K562 (cell line): ENCODE data around the gene AMBRA1. TPM values are rescaled to one million over a fixed set of nuclear protein-coding genes. Genes with fewer than 3 reads are reported as not detected.

Experiments used
- HMGN3 ChIP-seq: IDR thresholded peaks from 2 replicates; pipeline ENCODE4 v1.6.1; 2011; ENCODE audit warnings: borderline replicate concordance, low read depth, mild to moderate bottlenecking, mixed read lengths, low read length; ENCODE audit not compliant: insufficient read length; ENCODE audit errors: extremely low read depth
- NCOR1 ChIP-seq: fragments of 450-650 bp; IDR thresholded peaks from 2 replicates; pipeline ENCODE4 v1.6.1; 2016; ENCODE audit warnings: mild to moderate bottlenecking, moderate library complexity
- NR2C1 ChIP-seq, 2 experiments: fragments of 450-650 bp; IDR thresholded peaks; 2 replicates each; pipeline ENCODE4 v1.6.1; 2017; ENCODE audit warnings: mild to moderate bottlenecking in 2 of 2, antibody characterized with exemption in 1 of 2, inconsistent platforms in 1 of 2, missing compliant biosample characterization in 1 of 2, missing genetic modification characterization in 1 of 2
- REST ChIP-seq, 2 experiments: fragments of 450-650 bp; formaldehyde crosslinking in 1 of 2; IDR thresholded peaks; 2 replicates each; pipeline versions ENCODE4 v1.4.0 to v1.6.1; 2014 to 2020; ENCODE audit warnings: mild to moderate bottlenecking in 2 of 2, borderline replicate concordance in 1 of 2, low read depth in 1 of 2
- STAT6 ChIP-seq: sonication (generic); formaldehyde crosslinking; IDR thresholded peaks from 2 replicates; pipeline ENCODE4 v1.8.1; 2023; ENCODE audit warnings: mild to moderate bottlenecking, missing genetic modification reagents
- TEAD2 ChIP-seq: fragments of 450-650 bp; IDR thresholded peaks from 2 replicates; pipeline ENCODE4 v1.6.1; 2016; ENCODE audit warnings: missing genetic modification characterization, control low read depth, missing compliant biosample characterization
- U2AF2 ChIP-seq: fragments of 200-400 bp; formaldehyde crosslinking; optimal IDR thresholded peaks from 2 replicates; pipeline ENCODE3; 2017; ENCODE audit warnings: low read depth, mild to moderate bottlenecking, low read length
- ZBTB11 ChIP-seq, 3 experiments: fragments of 200-800 bp in 1 of 3; fragments of 250-450 bp in 1 of 3; fragments of 450-650 bp in 1 of 3; sonication (Bioruptor Pico) in 1 of 3; sonication (Bioruptor generic) in 1 of 3; formaldehyde crosslinking in 1 of 3; IDR thresholded peaks; 2 replicates each; pipeline versions ENCODE4 v1.6.1 to v1.8.0; 2016 to 2022; ENCODE audit warnings: mild to moderate bottlenecking in 2 of 3, missing genetic modification characterization in 2 of 3, missing compliant biosample characterization in 1 of 3, moderate library complexity in 1 of 3
- ZNF121 ChIP-seq: sonication (generic); formaldehyde crosslinking; conservative IDR thresholded peaks from 2 replicates; pipeline ENCODE4 v1.8.0; 2022; ENCODE audit warnings: missing genetic modification reagents
- polyA plus RNA-seq, 8 experiments: library from polyadenylated mRNA; depleted of rRNA in 4 of 8; stranded (reverse) in 5 of 8; unstranded in 3 of 8; fragments of >200 nt; fragmentation: Nextera tagmentation in 2 of 8; fragmentation: Illumina TruSeq in 1 of 8; extraction: Ambion mirVana in 2 of 8; extraction: Trizol in 1 of 8; gene quantifications; 2 replicates each; pipeline versions ENCODE4 v1.2.1 to v1.2.3, GENCODE V29; 2011 to 2014; ENCODE audit warnings: inconsistent platforms in 1 of 8, missing spikeins in 1 of 8
- total RNA-seq, 7 experiments: library from RNA; depleted of rRNA in 6 of 7; stranded (reverse); fragments of >200 nt in 6 of 7; fragmentation: Illumina TruSeq in 2 of 7; extraction: Trizol in 2 of 7; gene quantifications; 2 replicates each; pipeline versions ENCODE4 v1.2.1 to v1.2.3, GENCODE V29; 2011 to 2021; ENCODE audit warnings: low replicate concordance in 1 of 7

Gene AMBRA1
- total and polyA plus RNA-seq, 9 of the 15 experiments (the other 6 are each of a cell fraction or from before 2014, with no cell fraction given), result 0.15 to 24.5 (median 13.0) TPM

GRCh38 chr11:46554213-46555147 lies 39.3 kb downstream of the AMBRA1 start (continued):
- TF ChIP-seq HMGN3 (no peak), REST (IDR thresholded peaks at IDR 0.05; ENCODE audit: borderline replicate concordance) (no peak), REST (CRISPR knock-in tag; IDR thresholded peaks at IDR 0.05; ENCODE audit: low read depth) (no peak), NR2C1 (IDR thresholded peaks at IDR 0.05) (no peak), NR2C1 (tag; IDR thresholded peaks at IDR 0.05) (0 out of 2 replicates have a peak, but pooled peaks have one; percentile 52), NCOR1 (no peak), STAT6 (CRISPR knock-in tag) (no peak), TEAD2 (no peak), U2AF2 (no peak), ZBTB11 (CRISPR knock-in tag; IDR thresholded peaks at IDR 0.05) (no peak), ZNF121 (no peak)
